Testis (tissue), 3 donors: ENCODE data around the gene OR6B2. TPM values are rescaled to one million over a fixed set of nuclear protein-coding genes. Genes with fewer than 3 reads are reported as not detected.

Experiments used
- DNase-seq: peaks from one replicate; pipeline ENCODE4 v3.0.0-alpha.2; 2019
- H3K27ac ChIP-seq, 2 donors: fragments of 200-600 bp; sonication (generic); one replicate each; pipeline ENCODE4 v1.5.1; 2019
- H3K27me3 ChIP-seq: fragments of 200-600 bp; sonication (generic); one replicate; pipeline ENCODE4 v1.5.1; 2019
- H3K36me3 ChIP-seq: fragments of 200-600 bp; sonication (generic); one replicate; pipeline ENCODE4 v1.5.1; 2017; ENCODE audit warnings: low read depth; ENCODE audit errors: missing control alignments
- H3K4me1 ChIP-seq: fragments of 200-600 bp; sonication (generic); one replicate; pipeline ENCODE4 v1.5.1; 2019
- H3K4me3 ChIP-seq, 2 donors: fragments of 200-600 bp; sonication (generic); one replicate each; pipeline ENCODE4 v1.5.1; 2017 to 2019
- H3K9me3 ChIP-seq: fragments of 200-600 bp; sonication (generic); one replicate; pipeline ENCODE4 v1.5.1; 2017
- CTCF ChIP-seq, 3 experiments: fragments of 450-650 bp in 2 of 3; fragments of 200-600 bp in 1 of 3; sonication (generic) in 1 of 3; IDR thresholded peaks; one replicate each; pipeline ENCODE4 v1.5.1; 2016 to 2019; ENCODE audit warnings: antibody characterized with exemption in 3 of 3, mild to moderate bottlenecking in 2 of 3, moderate library complexity in 1 of 3
- POLR2A ChIP-seq: fragments of 450-650 bp; IDR thresholded peaks from one replicate; pipeline ENCODE4 v1.6.1; 2017; ENCODE audit warnings: antibody characterized with exemption, mild to moderate bottlenecking, moderate library complexity
- WGBS, 2 donors: methylation state at CpG; one replicate each; pipeline ENCODE4 v1.1.5; 2018; 5-methylcytosine and 5-hydroxymethylcytosine counted together
- intact Hi-C: fragments of 100-400 bp; cut with DNase I; formaldehyde crosslinking; loops from one replicate; pipeline ENCODE4 v1.15.1; 2023; ENCODE audit warnings: low total_unique reads
- polyA plus RNA-seq: library from polyadenylated mRNA; stranded (reverse); fragments of 350-450 nt; fragmentation: Illumina TruSeq; extraction: RNeasy Lipid Tissue Mini Kit (QIAGEN cat#74804); gene quantifications from one replicate; pipeline ENCODE4 v1.2.3, GENCODE V29; 2014; ENCODE audit warnings: low read depth, low replicate concordance; ENCODE audit not compliant: insufficient read depth
- total RNA-seq, 2 donors: library from RNA; depleted of rRNA; stranded (reverse); fragments of >200 nt; gene quantifications; one replicate each; pipeline ENCODE4 v1.2.3, GENCODE V29; 2016

The OR6B2 gene
- total and polyA plus RNA-seq, 3 donors from 2014 or later = not detected

- no peaks in the 10 kb centered on the region for H3K36me3 ChIP-seq
- intact Hi-C loops = no loop called here
- no peaks in the 10 kb centered on the region for H3K27me3 ChIP-seq
- no peak overlapping the region for H3K4me3 ChIP-seq
- TF ChIP-seq CTCF (IDR thresholded peaks at IDR 0.05) (no peak), POLR2A (no peak)
- no peaks in the 10 kb centered on the region for H3K4me1 ChIP-seq
- DNase-seq = no peak
- no peak overlapping the region for H3K27ac ChIP-seq
- no peaks in the 10 kb centered on the region for H3K9me3 ChIP-seq
- WGBS, 2 donors = 69 to 90% methylated on average over 1 of the region's 1 CpG
Measured at GRCh38 chr2:240069829-240070228, 39.6 kb upstream of the OR6B2 start.

- Histone ChIP-seq H3K27ac (no peak overlapping the region), H3K4me3 (no peak overlapping the region), H3K27me3 (no peaks in the 10 kb centered on the region), H3K4me1 (no peaks in the 10 kb centered on the region), H3K9me3 (no peaks in the 10 kb centered on the region), H3K36me3 (no peaks in the 10 kb centered on the region)
- intact Hi-C loops = no loop called here
- TF ChIP-seq POLR2A = no peak
- TF ChIP-seq CTCF (IDR thresholded peaks at IDR 0.05) = no peak
- DNase-seq = no peak
- WGBS, 2 donors = 96% methylated on average over 1 of the region's 1 CpG
Measured at GRCh38 chr2:240068193-240068592, 38.0 kb upstream of the OR6B2 start.

GRCh38 chr2:240066489-240066888 is 36.3 kb upstream of the OR6B2 start:
- H3K4me3 ChIP-seq = no peak overlapping the region
- no peak overlapping the region for H3K27ac ChIP-seq
- H3K36me3 ChIP-seq = no peaks in the 10 kb centered on the region
- intact Hi-C loops = no loop called here
- no peaks in the 10 kb centered on the region for H3K27me3 ChIP-seq
- no peak for DNase-seq
- no peaks in the 10 kb centered on the region for H3K9me3 ChIP-seq
- no peak for TF ChIP-seq CTCF (IDR thresholded peaks at IDR 0.05)
- TF ChIP-seq POLR2A = no peak
- H3K4me1 ChIP-seq = no peaks in the 10 kb centered on the region
- WGBS, 2 donors = 74 to 81% methylated on average over 5 of the region's 5 CpGs

GRCh38 chr2:240064898-240065297 is 34.7 kb upstream of the OR6B2 start:
- Histone ChIP-seq H3K4me3 (no peak overlapping the region), H3K9me3 (no peaks in the 10 kb centered on the region), H3K27me3 (no peaks in the 10 kb centered on the region), H3K36me3 (no peaks in the 10 kb centered on the region), H3K27ac (no peak overlapping the region), H3K4me1 (no peaks in the 10 kb centered on the region)
- TF ChIP-seq POLR2A (no peak), CTCF (IDR thresholded peaks at IDR 0.05) (no peak)
- intact Hi-C loops = no loop called here
- DNase-seq = no peak
- 88 to 90% methylated on average over 4 of the region's 4 CpGs for WGBS, 2 donors

GRCh38 chr2:240060977-240061591 is 30.9 kb upstream of the OR6B2 start:
- Histone ChIP-seq H3K4me3 (no peak overlapping the region), H3K9me3 (no peaks in the 10 kb centered on the region), H3K27me3 (no peaks in the 10 kb centered on the region), H3K36me3 (no peaks in the 10 kb centered on the region), H3K4me1 (peaks cover 5% of the 10 kb centered on the region), H3K27ac (no peak overlapping the region)
- intact Hi-C loops = no loop called here
- TF ChIP-seq CTCF (IDR thresholded peaks at IDR 0.05) = peak; percentile 32 to 52 (median 51)
- TF ChIP-seq POLR2A = no peak
- peak; percentile 65 for DNase-seq
- 50 to 61% methylated on average over 4 of the region's 4 CpGs for WGBS, 2 donors
